ENCODE results near the gene TRAPPC10. TPM values are rescaled to one million over a fixed set of nuclear protein-coding genes. Genes with fewer than 3 reads are reported as not detected.

The TRAPPC10 gene
- polyA plus RNA-seq, 3 donors = 5.1 to 15.7 (median 10.9) TPM

- 56 to 70% (median 70%) methylated on average over 11 of the region's 11 CpGs for WGBS, 3 donors
- no peak overlapping the region for H3K27ac ChIP-seq (ENCODE audit: low read depth, low read length)
These were observed 18.0 kb upstream of the TRAPPC10 start for GRCh38 chr21:43994085-43994484.

- H3K27ac ChIP-seq (ENCODE audit: low read depth, low read length) = no peak overlapping the region
- WGBS, 3 donors = 91 to 96% (median 96%) methylated on average over 9 of the region's 9 CpGs
These were observed 17.5 kb upstream of the TRAPPC10 start for GRCh38 chr21:43994646-43995045.

- 82 to 94% (median 92%) methylated on average over 14 to 18 of the region's 18 CpGs for WGBS, 3 donors
- no peak overlapping the region for H3K27ac ChIP-seq (ENCODE audit: low read depth, low read length)
These were observed 16.5 kb upstream of the TRAPPC10 start for GRCh38 chr21:43995521-43996105.

- no peak overlapping the region for H3K27ac ChIP-seq (ENCODE audit: low read depth, low read length)
- 79 to 91% (median 90%) methylated on average over 5 of the region's 5 CpGs for WGBS, 3 donors
These were observed 14.1 kb upstream of the TRAPPC10 start for GRCh38 chr21:43997766-43998742.

GRCh38 chr21:44000360-44000759 is 11.7 kb upstream of the TRAPPC10 start:
- H3K27ac ChIP-seq (ENCODE audit: low read depth, low read length) = no peak overlapping the region
- WGBS, 3 donors = 45 to 68% (median 51%) methylated on average over 7 of the region's 7 CpGs

GRCh38 chr21:44002511-44002910 is 9.6 kb upstream of the TRAPPC10 start:
- H3K27ac ChIP-seq (ENCODE audit: low read depth, low read length) = no peak overlapping the region
- 89 to 97% (median 92%) methylated on average over 10 of the region's 10 CpGs for WGBS, 3 donors

GRCh38 chr21:44003307-44003966 is 8.7 kb upstream of the TRAPPC10 start:
- 82 to 93% (median 91%) methylated on average over 5 of the region's 5 CpGs for WGBS, 3 donors

GRCh38 chr21:44005071-44005470 is 7.0 kb upstream of the TRAPPC10 start:
- no peak overlapping the region for H3K27ac ChIP-seq (ENCODE audit: low read depth, low read length)

More at GRCh38 chr21:44003307-44003966, 8.7 kb upstream of the TRAPPC10 start:
- H3K27ac ChIP-seq (ENCODE audit: low read depth, low read length) = no peak overlapping the region

GRCh38 chr21:44005593-44005992 is 6.5 kb upstream of the TRAPPC10 start:
- WGBS, 3 donors = 80 to 88% (median 88%) methylated on average over 9 of the region's 9 CpGs
- no peak overlapping the region for H3K27ac ChIP-seq (ENCODE audit: low read depth, low read length)

More at GRCh38 chr21:44005071-44005470, 7.0 kb upstream of the TRAPPC10 start:
- WGBS, 3 donors = 91 to 95% (median 94%) methylated on average over 13 of the region's 13 CpGs

GRCh38 chr21:44006017-44006619 is 6.0 kb upstream of the TRAPPC10 start:
- WGBS, 3 donors = 57 to 66% (median 59%) methylated on average over 9 of the region's 9 CpGs
- no peak overlapping the region for H3K27ac ChIP-seq (ENCODE audit: low read depth, low read length)

- H3K27ac ChIP-seq (ENCODE audit: low read depth, low read length) = no peak overlapping the region
These were observed 5.5 kb upstream of the TRAPPC10 start for GRCh38 chr21:44006656-44007055.

GRCh38 chr21:44010429-44010828 is 1.7 kb upstream of the TRAPPC10 start:
- no peak overlapping the region for H3K27ac ChIP-seq (ENCODE audit: low read depth, low read length)
- 68 to 72% (median 71%) methylated on average over 9 of the region's 9 CpGs for WGBS, 3 donors

More at GRCh38 chr21:44006656-44007055, 5.5 kb upstream of the TRAPPC10 start:
- 59 to 74% (median 61%) methylated on average over 8 of the region's 8 CpGs for whole genome bisulfite sequencing, 3 donors

- no peak overlapping the region for H3K27ac ChIP-seq (ENCODE audit: low read depth, low read length)
- WGBS, 3 donors = 80 to 85% (median 84%) methylated on average over 9 of the region's 9 CpGs
These were observed 986 bp upstream of the TRAPPC10 start for GRCh38 chr21:44011123-44011522.

- peak overlapping the region; percentile 96 for H3K27ac ChIP-seq (ENCODE audit: low read depth, low read length)
- WGBS, 3 donors = 0 to 1% (median 1%) methylated on average over 75 to 87 of the region's 87 CpGs
These were observed 618 bp downstream of the TRAPPC10 start for GRCh38 chr21:44012474-44013379.

- no peak overlapping the region for H3K27ac ChIP-seq (ENCODE audit: low read depth, low read length)
- WGBS, 3 donors = 11 to 13% (median 12%) methylated on average over 8 of the region's 8 CpGs
These were observed 1.4 kb downstream of the TRAPPC10 start for GRCh38 chr21:44013380-44014088.

GRCh38 chr21:44017601-44018000 is 5.5 kb downstream of the TRAPPC10 start:
- no peak overlapping the region for H3K27ac ChIP-seq (ENCODE audit: low read depth, low read length)
- 78 to 84% (median 83%) methylated on average over 9 of the region's 9 CpGs for WGBS, 3 donors

- WGBS, 3 donors = 86 to 97% (median 93%) methylated on average over 5 of the region's 5 CpGs
- no peak overlapping the region for H3K27ac ChIP-seq (ENCODE audit: low read depth, low read length)
These were observed 6.0 kb downstream of the TRAPPC10 start for GRCh38 chr21:44018127-44018526.

All from adipose tissue (tissue), 3 donors.